ENCODE measurements around the gene CLCN4.
A peak's percentile ranks its signal among the peaks of the same experiment; 100 is the strongest.

Gene CLCN4

DNA sequence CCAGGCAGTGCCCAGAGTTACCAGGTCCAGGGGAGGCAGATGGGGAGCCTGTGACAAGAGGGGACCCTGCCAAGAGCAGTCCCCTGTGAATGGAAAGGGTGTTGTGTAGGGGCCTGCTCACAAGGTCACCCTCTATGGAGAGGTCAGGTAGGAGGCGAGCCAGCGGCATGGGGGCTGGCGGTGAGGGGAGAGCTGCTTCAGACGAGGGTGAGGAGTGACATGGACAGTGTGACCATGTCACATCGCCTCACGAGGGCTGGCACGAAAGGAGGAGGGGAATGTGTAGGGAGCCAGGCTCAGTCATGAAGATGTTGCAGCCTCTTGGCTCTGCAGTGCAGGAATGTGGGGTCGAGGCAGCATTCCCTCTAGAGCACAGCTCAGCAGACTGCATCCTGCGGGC lies 29.6 kb downstream of the CLCN4 start:
- no peak overlapping the region for H3K4me3 ChIP-seq (ENCODE audit: low read depth, low read length)
- TF ChIP-seq, protein P1, sequence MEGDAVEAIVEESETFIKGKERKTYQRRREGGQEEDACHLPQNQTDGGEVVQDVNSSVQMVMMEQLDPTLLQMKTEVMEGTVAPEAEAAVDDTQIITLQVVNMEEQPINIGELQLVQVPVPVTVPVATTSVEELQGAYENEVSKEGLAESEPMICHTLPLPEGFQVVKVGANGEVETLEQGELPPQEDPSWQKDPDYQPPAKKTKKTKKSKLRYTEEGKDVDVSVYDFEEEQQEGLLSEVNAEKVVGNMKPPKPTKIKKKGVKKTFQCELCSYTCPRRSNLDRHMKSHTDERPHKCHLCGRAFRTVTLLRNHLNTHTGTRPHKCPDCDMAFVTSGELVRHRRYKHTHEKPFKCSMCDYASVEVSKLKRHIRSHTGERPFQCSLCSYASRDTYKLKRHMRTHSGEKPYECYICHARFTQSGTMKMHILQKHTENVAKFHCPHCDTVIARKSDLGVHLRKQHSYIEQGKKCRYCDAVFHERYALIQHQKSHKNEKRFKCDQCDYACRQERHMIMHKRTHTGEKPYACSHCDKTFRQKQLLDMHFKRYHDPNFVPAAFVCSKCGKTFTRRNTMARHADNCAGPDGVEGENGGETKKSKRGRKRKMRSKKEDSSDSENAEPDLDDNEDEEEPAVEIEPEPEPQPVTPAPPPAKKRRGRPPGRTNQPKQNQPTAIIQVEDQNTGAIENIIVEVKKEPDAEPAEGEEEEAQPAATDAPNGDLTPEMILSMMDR (conservative IDR thresholded peaks at IDR 0.05; ENCODE audit: low read depth, low read length): no peak
- no peak for DNase-seq (ENCODE audit: low read depth)

DNA sequence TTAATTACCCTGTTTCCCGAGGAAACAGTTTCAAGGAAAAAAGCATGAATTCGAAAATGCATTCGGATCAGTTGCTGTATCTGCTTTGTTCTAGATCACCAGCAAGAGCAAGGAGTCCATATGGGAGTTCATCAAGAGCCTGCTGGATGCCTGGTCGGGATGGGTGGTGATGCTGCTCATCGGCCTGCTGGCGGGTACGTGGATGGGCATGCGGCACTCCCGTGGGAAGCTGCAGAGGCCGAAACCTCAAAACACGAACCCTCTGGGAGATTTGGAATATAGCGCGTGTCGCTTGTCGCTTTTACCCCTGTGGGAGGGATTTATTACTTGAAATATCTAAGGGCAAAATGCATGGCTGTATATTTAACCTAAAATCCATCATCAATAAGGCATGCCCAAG lies 30.6 kb downstream of the CLCN4 start:
- H3K4me3 ChIP-seq (ENCODE audit: low read depth, low read length): no peak overlapping the region
- DNase-seq (ENCODE audit: low read depth): no peak
- TF ChIP-seq, protein P1 (conservative IDR thresholded peaks at IDR 0.05; ENCODE audit: low read depth, low read length): no peak

DNA sequence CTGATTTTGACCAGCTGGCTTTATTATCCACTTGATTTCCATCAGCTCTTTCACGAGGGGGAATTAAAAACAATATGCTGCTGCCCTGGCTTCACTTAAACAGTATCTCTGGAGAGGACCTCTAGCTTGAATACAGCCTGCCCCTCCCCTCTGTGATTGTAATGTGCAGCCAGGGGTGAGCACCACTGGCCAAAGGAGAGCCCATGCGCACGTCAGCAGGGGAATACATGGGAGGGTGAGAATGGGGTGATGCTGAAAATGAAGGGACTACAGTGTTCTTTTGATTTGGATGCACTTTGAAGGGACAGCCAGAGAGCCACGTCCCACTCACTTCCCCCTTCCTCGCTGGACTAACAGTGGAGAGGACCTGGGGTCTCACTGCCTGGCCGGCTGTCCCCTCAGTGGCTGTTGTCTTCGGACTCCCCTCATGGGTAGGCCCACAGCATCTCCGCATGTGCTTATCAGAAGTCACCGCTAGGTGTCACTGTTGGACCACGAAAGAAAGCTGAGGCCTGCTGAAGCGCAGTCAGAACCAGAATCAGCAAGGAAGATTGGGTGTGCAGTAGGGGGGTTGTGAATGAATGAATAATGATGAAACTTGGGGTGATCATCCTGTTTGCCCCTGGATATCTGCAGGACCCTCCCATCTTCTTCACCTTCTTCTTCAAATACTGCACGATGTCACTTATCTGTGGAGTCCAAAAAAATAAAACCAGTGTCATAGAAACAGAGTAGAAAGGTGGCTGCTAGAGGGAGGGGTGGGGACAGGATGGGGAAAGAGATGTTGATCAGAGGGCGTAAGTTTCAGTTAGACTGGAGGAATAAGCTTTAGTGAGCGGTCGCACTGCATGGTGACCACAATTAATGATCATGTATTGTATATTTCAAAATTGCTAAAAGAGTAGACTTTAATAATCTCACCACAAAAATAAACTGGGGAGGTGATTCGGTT lies 32.8 kb downstream of the CLCN4 start:
- peak; percentile 71 for DNase-seq (ENCODE audit: low read depth)
- H3K4me3 ChIP-seq (ENCODE audit: low read depth, low read length): no peak overlapping the region
- TF ChIP-seq, protein P1 (conservative IDR thresholded peaks at IDR 0.05; ENCODE audit: low read depth, low read length): peak; percentile 74

DNA sequence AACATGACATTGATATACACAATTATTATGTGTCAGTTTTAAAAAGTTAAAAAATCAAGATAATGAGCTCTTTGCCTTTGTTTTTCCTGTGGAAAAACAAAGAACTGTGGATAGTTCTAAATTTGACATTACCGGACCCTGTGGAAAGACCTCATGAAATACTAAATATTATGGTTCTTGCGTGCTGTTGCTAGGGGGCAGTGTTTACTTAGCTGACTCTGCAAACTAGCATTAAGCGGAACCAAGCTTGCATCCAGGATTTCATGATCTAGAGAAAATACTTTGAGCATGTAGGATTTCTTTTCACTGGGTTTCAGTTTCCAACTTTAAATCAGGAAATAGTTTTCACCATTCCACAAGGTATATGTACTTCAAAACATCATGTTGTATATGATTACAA lies 33.6 kb downstream of the CLCN4 start:
- TF ChIP-seq, protein P1 (conservative IDR thresholded peaks at IDR 0.05; ENCODE audit: low read depth, low read length): peak; percentile 51
- peak; percentile 87 for DNase-seq (ENCODE audit: low read depth)
- no peak overlapping the region for H3K4me3 ChIP-seq (ENCODE audit: low read depth, low read length)

DNA sequence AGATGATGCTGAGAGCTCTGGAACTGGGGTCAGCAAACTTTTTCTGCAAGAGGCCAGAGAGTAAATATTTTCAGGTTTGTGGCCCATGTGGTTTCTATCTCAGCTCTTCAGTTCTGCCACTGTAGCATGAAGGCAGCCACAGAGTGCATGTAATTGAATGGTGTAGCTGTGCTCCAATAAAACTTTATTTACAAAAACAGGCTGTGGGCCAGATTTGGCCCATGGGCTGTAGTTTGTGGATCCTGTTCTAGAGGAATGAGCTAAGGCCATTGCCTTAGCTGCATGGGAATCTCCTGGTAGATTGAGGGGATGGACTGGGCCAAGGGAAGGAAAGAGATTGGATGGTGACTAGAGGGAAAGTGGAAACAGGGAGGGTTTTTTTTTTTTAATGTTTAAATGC lies 36.8 kb downstream of the CLCN4 start:
- DNase-seq (ENCODE audit: low read depth): no peak
- H3K4me3 ChIP-seq (ENCODE audit: low read depth, low read length): no peak overlapping the region
- TF ChIP-seq, protein P1 (conservative IDR thresholded peaks at IDR 0.05; ENCODE audit: low read depth, low read length): no peak

DNA sequence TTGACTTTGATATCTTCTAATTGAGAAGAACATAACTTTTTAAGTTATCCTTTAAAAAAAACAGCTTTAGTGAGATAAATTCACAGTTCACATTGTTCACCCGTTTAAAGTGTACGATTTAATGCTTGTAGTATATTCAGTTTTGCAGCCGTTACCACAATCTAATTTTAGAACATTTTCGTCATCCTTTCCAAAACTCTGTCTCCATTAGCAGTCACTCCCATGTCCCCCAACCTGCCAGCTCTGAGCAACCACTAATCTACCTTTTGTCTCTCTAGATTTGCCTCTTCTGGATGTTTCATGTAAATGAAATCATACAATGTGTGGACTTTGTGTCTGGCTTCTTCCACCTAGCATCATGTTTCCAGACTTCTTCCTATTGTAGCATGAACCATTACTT lies 38.6 kb downstream of the CLCN4 start:
- H3K4me3 ChIP-seq (ENCODE audit: low read depth, low read length): no peak overlapping the region
- DNase-seq (ENCODE audit: low read depth): no peak
- TF ChIP-seq, protein P1 (conservative IDR thresholded peaks at IDR 0.05; ENCODE audit: low read depth, low read length): no peak

DNA sequence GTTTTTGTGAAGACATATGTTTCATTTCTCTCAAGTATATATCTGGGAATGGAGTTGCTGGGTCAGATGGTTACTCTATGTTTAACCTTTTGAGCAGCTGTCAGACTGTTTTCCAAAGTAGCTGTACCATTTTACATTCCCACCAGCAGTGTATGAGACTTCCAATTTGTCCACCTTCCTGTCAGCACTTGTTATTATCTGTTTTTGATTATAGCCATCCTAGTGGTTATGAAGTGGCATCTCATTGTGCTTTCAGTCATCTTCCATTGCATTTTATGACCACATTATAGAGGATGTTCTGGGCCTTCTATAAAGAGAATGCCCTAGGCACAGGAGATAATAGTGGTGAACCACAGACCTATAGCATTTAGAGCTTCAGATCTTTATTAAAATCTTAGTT lies 39.2 kb downstream of the CLCN4 start:
- H3K4me3 ChIP-seq (ENCODE audit: low read depth, low read length): no peak overlapping the region
- TF ChIP-seq, protein P1 (conservative IDR thresholded peaks at IDR 0.05; ENCODE audit: low read depth, low read length): no peak
- no peak for DNase-seq (ENCODE audit: low read depth)
